CD4-positive, alpha-beta T cell treated with Interleukin-4 for 4 hours (primary cell): Measurements from ENCODE around the gene HCN4.
"Not testable (repeated sequence)": the region's sequence is repeated elsewhere in the genome, so short reads cannot be mapped to it uniquely, and the experiment has no call there.

Experiments used
- DNase-seq: peaks from one replicate; pipeline ENCODE4 v3.0.0-alpha.2; 2020

The HCN4 gene

DNA sequence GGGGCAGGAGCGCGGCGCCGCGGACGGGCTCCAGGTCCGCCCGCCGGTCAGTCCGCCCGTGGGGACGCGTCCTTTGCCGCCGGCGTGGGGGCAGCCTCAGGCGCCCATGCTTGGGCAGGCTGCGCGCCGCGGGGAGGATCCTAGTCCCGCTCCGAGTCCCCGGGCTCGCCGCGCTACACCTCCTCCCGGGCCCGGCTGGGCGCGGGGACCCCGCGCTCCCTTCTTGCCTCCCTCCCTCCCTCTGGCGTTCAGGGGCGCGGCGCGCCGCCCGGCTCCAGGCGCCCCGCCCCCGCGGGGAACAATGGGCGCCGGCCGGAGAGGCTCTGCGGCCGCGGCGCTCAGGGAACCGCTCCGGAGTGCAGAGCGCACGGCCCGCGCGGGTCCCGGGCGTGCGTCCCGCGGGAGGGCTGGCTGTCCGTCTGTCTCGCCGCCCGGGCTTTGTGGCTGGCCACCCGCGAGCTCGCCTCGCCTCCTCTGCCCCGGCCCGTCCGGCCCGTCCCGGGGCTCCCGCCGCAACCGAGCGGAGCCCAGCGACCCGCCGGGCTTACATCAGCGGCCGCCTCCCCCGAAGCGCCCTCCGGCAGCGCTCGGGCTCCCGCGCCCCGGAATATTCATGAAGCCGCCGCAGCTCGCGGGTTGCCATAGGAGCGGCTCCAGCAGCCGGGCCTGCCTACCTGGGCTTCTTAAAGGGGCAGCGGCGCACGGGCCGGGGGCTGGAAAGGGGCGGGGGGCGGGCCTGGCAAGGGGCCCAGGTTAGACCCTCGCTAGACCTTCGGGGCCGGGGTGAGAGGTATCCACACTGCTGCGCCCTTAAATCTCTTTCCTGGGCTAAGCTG, at the start of gene HCN4:
HCN4 (minus strand) TSS at position 658 of the 836 bp plus-strand sequence. CDS start 688 bp downstream, outside the sequence.
- DNase-seq = no peak

DNA sequence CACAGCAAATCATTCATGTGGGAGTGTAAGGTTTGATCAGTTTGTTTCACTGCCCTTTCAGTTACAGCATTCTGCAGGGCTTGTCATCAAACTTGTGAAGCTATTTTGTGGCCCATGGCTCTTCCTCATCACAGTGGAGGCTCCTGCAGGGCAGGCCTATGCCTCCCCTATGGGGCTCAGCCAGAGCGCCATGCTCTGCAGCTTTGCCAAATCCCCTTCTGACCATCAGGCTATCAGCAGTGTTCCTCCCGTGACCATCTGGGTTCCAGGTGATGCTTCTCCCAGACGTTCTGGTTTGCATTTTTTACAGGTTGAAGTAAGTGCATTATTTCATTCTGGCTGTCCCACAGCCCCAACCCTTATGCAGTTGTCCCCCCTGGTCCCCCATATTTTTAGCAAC, 46.1 kb upstream of the HCN4 start:
- DNase-seq = no peak

DNA sequence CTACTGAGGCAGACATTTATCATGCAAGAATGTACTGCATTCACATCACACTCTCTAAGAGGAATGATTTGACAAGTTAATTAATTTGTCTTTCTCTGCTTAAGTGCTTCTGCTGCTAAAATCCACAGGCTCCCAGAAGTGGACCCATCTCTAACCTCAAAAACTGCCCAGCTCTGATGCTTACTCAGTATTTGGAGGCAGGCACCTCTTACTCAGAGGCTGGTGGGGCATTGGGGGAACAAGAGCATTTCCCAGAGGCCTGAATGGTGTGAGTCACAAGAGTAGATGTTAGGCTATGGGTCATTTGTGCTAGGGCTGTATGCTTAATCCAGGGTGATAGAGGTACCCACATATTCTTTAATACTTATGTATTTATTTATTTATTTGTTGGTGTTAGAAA, 34.4 kb upstream of the HCN4 start:
- no peak for DNase-seq

DNA sequence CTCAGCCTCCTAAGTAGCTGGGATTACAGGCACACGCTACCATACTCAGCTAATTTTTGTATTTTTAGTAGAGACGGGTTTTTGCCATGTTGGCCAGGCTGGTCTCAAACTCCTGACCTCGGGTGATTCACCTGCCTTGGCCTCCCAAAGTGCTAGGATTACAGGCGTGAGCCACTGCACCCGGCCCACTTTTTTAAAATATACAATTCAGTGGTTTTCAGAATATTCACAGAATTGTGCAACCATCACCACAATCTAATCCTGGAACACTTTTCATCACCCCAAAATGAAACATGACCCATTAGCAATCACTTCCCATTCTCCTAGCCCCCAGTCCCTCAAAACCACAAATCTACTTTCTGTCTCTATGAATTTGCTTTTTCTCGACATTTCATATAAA, 31.5 kb upstream of the HCN4 start:
- not testable (repeated sequence) for DNase-seq

DNA sequence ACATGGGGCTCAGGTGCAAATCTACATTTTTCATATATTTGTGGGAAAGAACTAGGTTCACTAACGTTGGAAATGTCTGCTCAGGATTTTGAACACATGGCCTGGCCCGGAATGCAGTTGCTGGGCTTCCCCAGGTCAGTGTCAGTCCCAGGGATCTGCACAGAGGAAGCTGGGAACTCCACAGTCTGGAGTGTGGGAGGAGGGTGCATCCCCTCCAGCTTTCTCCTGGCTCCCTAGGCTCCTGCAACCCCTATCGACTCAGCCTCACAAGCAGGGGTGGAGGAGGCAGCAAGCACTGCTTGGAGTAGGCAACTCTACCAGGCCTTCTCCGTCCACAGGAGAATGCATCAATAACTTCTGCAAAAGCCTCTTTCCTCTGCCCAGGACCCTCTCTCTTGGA, 30.1 kb upstream of the HCN4 start:
- no peak for DNase-seq

DNA sequence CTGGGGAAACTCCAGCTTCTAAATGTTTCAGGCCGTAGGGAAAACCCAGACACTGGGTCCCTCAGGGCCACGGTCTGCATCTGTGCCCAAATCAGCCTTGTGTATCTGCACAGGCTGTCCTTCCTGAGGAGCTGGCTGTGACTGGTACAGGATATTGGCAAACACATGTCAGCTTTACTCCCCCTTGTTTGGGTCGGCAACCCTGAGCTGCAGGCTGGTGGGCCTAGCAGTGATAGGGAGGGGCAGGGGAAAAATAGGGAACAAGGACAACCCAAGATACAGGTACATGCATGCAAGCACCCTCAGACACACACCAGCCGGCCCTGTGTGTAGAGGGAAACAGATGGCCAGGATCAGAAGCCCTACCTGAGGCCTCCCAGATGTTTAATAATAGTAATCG, 28.7 kb upstream of the HCN4 start:
- no peak for DNase-seq

DNA sequence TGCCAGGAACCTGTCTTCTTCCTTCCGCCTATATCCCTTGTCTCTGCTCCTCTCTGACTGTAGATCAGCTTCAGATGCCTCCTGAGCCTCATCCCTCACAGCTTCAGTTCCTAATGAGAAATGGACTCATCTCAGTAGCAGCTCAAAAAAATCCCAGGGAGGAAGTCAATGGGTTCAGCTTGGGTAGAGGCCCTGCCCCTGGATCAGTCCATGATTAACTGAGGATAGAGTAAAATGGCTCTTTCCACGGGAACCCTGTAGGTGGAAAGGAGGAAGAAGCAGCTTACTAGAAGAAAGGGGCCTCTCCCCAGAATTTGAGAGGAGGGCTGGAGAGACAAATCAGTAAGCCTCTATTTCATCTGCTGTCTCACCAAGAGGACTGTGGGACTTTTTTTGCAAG, 26.9 kb upstream of the HCN4 start:
- no peak for DNase-seq

DNA sequence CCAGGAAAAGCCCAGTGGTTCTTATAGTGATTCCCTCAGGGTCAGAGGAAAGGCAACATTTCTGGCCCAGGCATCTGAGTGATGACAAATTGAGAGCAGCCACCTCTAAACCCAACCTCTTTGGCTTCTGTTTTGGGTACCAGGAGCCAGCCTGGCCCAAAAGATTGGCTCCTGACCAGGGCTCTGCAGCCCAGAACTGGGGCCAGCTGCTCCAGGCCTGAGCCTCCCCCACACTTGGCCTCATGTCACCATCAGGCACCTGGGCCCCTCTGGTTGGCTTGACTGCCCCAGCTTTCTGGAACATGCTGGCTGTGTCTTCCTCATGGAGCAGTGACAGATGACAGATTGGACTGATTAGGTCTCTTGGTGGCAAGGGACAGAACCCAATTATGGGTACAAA, 26.0 kb upstream of the HCN4 start:
- no peak for DNase-seq

DNA sequence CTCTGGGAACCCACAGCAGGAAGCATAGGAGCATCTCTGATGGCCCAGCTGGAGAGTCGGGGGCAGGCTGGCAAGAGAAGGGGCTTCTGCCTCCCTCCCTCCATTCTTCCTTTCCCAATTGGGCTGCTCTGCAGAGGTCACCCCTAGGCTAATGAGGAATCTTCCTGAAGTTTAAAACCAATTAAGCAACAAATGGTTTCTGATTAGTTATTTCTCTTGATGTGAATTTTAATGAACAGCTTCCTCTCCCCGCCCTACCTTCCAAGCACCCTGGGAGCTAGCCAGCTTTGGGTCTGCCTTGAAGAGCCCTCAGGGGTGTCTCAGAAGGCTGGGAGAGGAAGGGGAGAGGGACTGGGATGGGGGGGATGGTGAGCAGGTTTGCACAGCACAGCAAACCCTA, 24.6 kb upstream of the HCN4 start:
- DNase-seq = no peak

DNA sequence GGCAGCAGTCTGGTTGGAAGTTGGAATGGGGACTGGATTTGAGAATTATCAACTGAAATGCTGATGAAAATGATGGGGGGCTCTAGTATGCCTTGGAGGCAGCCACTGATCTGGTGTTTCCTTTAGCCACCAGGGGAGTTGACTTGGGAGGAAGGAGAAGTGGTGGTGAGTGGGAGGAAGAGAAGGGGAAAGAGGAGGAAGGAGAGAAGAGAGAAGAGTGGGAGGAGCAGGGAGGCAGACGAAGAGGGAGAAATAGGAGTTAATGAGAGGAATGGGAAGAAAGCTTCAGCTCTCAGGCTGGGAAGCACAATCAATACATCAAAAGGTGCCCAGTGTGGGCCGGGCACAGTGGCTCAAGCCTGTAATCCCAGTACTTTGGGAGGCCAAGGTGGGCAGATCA, 23.3 kb upstream of the HCN4 start:
- DNase-seq = no peak

DNA sequence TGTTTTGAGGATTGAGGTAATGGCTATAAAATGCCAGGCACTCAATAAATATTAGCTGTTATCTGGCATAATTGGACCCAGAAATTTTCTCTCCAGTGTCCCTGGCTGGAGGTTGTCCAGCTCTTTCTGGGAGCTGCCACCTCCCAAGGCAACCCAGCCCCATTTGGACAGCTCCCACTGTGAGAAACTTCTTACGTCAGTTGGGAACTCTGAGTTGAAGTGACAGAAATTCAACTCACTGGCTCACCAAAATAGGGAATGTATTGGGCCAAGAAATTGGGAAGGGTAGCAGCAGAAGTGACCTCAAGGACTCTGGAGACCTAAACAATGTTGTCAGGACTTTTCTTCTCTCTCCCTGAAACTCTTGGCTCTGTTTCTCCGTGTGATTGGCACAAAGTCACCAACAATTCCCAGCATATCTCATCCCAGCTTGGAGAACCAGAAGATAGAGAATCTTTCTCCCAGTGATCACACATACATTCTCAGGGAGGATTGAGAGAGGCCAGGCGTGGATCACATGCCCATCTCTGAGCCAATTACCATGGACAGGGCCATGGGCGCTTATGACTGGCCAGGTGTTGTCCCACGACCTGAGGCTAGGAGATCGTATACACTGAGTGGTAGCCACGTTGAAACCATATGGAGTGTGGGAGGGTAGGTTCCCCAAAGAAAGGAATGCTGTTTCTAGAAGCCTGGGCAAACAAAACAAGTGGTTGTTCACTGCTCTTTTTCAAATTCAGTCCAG, 22.5 kb upstream of the HCN4 start:
- DNase-seq = no peak

DNA sequence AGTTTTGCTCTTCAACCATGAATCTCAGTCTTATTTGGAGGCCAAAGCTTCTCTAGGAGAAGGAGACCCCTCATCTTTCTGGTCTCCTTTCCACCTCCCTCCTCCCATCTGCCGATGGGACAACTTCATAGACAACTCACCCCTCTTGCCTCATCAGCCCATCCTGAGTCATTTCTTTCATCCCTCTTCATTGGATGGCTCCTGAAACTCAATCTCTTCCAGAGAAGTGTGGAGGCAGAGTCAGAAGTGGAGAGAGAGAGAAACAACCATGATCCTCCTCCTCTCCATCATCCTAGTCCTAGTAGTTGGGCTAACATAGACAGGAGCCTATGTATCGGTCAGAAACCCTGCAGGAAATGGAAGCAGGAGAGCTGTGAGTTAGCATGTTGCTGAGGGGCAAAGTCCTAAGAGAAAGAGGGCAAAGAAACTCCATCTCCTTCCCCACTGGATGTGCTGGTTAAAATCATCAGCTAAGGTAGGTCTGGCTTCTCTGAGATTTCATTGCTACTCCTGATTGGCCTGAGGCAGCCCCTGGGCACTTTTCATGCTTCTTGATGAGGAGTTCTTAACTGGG, 21.3 kb upstream of the HCN4 start:
- DNase-seq = no peak

DNA sequence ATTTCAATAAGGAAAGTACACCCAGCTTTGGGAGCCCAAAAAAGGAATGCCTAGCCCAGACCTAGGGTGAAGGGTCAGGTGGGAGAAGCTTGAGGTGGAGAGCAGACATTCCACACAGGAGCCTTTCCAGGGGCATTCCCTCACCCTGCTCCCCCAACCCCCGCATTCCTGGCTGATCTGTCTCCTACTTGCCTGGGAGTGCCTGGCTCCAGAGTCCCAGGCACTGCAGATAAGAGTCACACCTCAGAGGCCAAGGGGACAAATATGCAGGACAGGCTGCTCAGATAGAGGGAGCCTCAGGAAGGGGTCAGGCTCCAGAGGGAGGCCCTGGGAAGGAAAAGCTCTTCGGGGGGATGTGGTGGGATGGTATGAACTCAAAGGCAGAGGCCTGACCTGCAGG, 20.8 kb upstream of the HCN4 start:
- DNase-seq = no peak

DNA sequence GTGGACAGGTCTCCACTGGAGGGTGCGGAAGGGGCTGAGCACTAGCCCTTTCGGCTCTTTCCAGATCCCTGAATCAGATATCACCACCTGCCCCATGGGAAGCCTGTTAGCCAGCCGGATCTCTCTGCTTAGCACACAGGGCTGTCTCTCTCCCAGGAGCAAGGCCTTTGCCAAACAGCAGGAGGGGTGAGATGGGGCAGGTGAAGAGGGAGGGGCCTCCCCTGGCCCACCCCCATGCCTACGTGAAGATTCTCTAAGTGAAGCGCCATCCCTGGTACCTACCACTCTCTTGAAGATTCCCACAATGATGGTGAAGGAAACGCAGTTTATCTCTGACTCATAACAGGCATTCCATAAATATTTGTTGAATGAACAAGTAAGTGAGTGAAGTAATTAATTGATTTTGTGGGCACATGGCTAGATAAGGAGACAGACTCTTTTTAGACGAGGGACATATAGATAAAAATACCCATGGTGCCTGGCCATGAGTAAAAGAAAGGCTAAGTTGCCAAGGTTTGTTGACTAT, 19.6 kb upstream of the HCN4 start:
- DNase-seq = no peak

DNA sequence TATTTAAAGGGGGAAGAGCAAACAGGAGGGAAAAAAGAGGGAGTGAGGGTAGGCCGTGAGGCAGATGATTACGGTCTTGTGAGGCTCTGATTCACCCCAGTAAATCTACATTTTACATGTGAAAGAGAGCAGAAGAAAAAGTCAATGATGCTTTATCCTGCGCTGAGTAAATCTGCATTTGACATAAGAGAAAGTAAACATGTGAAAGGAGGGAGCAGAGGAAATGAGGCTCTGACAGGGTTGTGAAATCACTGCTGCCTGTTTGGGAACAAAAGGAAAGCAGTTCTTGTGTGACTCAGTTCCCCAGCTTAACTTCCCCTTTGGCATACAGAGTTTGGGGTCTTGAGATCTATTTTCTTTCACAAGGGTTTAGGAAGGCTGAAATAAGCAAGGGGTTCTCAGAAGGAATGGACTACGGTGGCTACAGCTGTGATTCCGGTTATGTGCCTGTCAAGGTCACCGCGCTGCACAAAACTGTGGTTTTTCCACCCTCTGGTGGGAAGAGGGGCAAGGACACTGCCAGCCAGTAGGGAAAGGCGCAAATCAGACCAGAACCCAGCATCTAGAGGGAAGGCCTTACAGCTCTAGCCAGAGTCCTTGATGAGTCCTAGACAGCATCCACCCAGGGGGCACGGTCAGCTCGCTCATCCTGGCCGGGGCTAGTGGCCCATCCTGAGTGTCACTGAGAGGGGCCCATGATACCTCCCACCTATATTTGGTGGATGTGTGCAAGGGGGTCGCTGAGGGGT, 18.9 kb upstream of the HCN4 start:
- DNase-seq = no peak

DNA sequence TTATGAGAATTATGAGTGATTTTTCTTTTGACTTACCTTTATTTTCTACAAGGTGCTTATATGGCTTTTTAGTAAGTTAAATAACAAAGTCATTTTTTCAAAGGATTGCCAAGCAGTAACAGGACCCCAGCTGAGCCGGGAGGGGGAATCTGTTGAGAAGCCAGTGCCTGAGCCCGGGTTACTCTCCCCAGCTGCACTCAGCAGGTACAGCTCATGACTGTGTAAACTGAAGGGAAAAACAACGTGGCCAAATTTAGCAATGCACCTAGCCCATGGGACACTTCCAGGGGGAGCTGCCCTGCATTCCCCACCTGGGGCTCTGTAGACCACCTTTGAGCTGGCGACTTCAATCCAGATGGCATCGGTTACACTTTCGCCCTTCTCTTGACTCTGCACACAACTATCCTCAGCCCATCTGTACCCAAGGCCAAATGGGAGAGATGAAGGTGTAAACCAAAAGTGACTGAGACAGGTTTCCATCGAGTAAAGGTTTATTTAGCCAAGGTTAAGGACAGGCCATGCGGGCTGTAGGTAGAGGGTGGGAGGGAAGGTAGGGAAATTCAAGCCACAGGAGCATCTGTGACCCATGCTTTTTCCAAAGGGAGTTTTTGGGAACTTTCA, 18.2 kb upstream of the HCN4 start:
- no peak for DNase-seq

DNA sequence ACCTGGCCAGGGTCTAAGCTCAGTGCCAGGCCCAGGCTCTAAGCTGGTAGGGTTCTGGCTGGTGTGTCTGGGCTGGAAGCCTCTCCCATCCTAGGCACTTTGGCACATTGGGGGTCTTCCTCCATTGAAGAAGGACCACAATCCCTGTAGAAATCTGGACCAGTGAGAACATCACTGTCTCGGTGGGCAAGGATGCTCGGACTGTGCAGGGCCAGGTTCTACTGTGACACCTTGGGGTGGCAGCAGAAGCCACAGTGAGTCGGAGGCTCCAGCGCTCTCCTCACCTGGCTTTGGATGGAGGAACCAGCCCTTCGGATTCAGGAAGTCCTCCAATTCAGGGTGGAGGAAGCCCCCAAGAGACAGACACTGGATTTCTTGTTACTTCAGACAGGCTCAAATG, 17.5 kb upstream of the HCN4 start:
- no peak for DNase-seq

DNA sequence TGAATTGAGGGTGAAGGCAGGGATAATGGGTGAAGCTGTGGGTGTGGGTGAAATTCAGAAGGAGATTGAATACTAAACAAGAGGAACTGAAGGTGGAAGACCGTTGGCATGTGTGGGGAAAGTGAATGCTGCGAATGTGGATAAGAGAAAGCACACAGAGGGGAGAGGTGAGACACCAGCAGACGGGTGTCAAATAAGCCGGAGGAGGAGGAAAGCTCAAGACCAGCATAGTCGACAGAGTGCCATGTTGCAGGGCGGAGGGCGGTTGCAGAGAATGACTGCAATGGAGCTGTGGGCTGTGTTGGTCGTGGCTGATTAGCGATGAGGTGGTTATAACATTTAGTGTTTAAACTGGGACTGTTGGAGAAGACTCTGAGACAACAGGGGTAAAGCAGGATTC, 16.4 kb upstream of the HCN4 start:
- DNase-seq = no peak

DNA sequence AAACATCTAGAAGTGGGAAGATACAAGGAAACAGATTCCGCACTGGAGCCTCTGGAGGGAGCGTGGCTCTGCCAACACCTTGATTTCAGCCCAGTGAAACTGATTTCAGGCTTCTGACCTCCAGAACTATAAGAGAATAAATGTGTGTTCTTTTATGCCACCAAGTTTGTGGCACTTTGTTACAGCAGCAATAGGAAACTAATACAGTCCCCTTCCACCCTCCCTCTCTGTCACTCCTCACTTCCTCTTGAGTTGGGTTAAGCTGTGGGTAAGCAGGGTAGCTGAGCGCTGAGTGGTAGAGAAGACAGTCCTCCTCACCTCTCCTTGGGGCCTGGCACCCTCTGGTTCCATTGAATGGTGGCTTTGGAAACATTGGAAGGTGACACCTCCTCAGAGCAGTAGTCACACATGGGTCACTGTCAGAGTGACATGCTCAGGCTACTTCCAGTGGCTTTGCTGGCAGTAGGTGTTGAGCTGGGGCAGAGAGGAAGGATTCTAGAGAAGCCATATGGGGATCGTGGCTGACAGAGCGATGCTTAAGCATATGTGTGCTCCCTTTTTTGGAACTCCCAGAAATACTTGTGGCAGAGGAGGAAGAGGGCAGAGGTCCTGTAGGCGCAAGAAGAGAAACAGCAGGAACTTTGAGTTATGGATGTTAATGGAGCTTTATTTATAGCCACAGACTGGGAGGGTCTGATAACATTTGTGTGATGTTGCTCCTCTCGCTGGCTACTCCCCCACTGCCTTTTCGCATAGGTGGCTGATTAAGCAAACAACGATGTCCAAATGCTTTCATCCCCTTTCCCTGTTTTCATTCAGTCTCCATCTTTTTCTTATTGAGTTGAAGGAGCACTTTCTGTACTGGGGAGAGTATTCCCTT, 14.8 kb upstream of the HCN4 start:
- no peak for DNase-seq

DNA sequence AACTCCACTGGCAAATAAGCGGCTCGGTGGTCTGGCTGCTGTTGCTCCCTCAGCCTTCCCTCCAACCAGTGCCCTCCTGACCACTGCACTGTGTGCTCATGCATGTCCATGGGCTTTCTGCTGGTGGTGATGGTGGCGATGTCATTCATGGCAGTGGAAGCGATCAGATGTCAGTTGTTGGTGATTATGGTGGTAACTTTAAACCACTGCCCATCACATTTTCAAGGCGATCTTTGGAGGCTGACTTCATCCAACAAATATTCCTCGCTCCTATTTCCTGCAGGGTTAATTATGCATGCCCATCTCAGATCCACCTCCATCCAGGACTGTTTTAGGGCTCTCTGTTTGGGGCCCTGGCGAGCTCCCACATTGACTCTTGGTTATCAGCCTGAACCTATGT, 13.4 kb upstream of the HCN4 start:
- DNase-seq = no peak

DNA sequence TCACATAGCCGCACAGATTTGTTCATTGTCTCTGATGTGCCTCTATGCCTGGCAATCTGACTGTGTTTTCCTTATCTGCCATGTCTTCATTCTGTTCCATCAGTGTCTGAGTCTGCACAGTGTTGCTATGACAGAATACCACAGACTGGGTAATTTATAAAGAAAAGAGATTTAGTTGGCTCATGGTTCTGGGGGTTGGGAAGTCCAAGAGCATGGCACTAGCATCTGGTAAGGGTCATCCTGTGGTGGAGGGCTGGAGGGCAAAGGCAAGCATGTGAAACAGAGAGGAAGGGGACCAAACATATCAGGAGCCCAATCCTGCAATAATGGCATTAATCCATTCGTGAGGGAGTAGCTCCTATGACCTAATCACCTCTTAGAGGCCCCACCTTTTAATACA, 11.9 kb upstream of the HCN4 start:
- DNase-seq = no peak

DNA sequence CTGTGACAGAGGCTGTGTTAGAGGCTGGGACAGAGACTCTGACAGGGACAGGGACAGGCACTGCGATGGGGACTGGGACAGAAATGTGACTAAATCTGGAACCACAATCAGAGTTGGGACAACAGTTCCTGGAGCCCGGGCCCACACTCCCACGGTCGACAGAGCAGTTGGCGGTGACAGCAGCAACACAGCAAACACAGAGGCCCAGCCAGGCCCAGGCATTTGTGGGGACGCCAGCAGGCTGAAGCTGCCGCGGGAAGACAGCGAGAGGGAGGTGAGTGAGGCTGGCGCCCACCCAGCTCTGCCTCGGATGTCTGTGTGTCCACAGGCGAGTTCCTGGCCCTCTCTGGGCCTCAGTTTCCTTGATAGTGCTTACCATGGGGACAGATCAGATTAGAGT, 9.3 kb upstream of the HCN4 start:
- DNase-seq = no peak
